Panc1 (cell line): ENCODE results near the gene SLC40A1. TPM values are rescaled to one million over a fixed set of nuclear protein-coding genes. Genes with fewer than 3 reads are reported as not detected.

Source experiments
- ATAC-seq: fragments of 200-7000 bp; cut with Tn5 transposase; 2 replicates; pipeline ENCODE4 v1.9.1; 2020; ENCODE audit warnings: mild to moderate bottlenecking, moderate library complexity
- BruUV-seq: library from RNA; stranded (reverse); fragments of 400-500 nt; replicated peaks from 2 replicates; lab custom pipeline; 2021; lab: Mats Ljungman, UMichigan
- CTCF ChIA-PET: fragments of 300-600 bp; sonication (Branson Sonifier 250); formaldehyde crosslinking; loops from one replicate; lab custom pipeline; 2022; ENCODE audit warnings: antibody characterized with exemption; lab: Charles Lee
- POLR2A ChIA-PET: fragments of 300-600 bp; sonication (Branson Sonifier 250); formaldehyde crosslinking; loops from one replicate; lab custom pipeline; 2022; ENCODE audit warnings: antibody characterized with exemption; lab: Charles Lee
- DNase-seq: peaks from one replicate; pipeline ENCODE4 v3.0.0-alpha.2; 2010; ENCODE audit warnings: low read depth, low spot score
- H3K27ac ChIP-seq: 2 replicates; pipeline ENCODE4 v1.5.1; 2011; ENCODE audit warnings: mild to moderate bottlenecking, low read length, inconsistent platforms
- H3K27me3 ChIP-seq: fragments of 200-500 bp; sonication (Bioruptor generic); 2 replicates; pipeline ENCODE4 v1.6.0; 2014; ENCODE audit warnings: low read length, inconsistent platforms; ENCODE audit not compliant: control insufficient read depth, insufficient read depth
- H3K36me3 ChIP-seq: fragments of 200-500 bp; sonication (Bioruptor generic); 2 replicates; pipeline ENCODE4 v1.5.1; 2014; ENCODE audit warnings: inconsistent platforms, mild to moderate bottlenecking, low read length, moderate library complexity; ENCODE audit not compliant: control insufficient read depth, insufficient read depth
- H3K4me1 ChIP-seq: 2 replicates; pipeline ENCODE4 v1.5.1; 2011; ENCODE audit warnings: inconsistent platforms, mild to moderate bottlenecking, low read length, moderate library complexity; ENCODE audit not compliant: control insufficient read depth, insufficient read depth
- H3K4me3 ChIP-seq, 2 experiments: 2 replicates each; pipeline ENCODE4 v1.5.1; 2011 to 2012; ENCODE audit warnings: low read depth in 2 of 2, low read length in 2 of 2, mild to moderate bottlenecking in 2 of 2, inconsistent platforms in 1 of 2, moderate library complexity in 1 of 2
- H3K9me3 ChIP-seq: fragments of 200-500 bp; sonication (Bioruptor generic); 2 replicates; pipeline ENCODE4 v1.5.1; 2014; ENCODE audit warnings: low read depth, mild to moderate bottlenecking, inconsistent platforms, low read length, moderate library complexity; ENCODE audit not compliant: control insufficient read depth, insufficient read depth
- CTCF ChIP-seq: fragments of 450-650 bp; IDR thresholded peaks from 2 replicates; pipeline ENCODE4 v1.5.1; 2017; ENCODE audit warnings: mild to moderate bottlenecking
- POLR2AphosphoS5 ChIP-seq: IDR thresholded peaks from 2 replicates; pipeline ENCODE4 v1.6.1; 2012; ENCODE audit warnings: mild to moderate bottlenecking, low read depth, low read length, moderate library complexity
- REST ChIP-seq, 2 experiments: IDR thresholded peaks; 2 replicates each; pipeline ENCODE4 v1.6.1; 2011 to 2012; ENCODE audit warnings: low read depth in 2 of 2, control low read depth in 1 of 2, low read length in 1 of 2, mild to moderate bottlenecking in 1 of 2, moderate library complexity in 1 of 2; ENCODE audit not compliant: insufficient read depth in 1 of 2
- SIN3A ChIP-seq: IDR thresholded peaks from 2 replicates; pipeline ENCODE4 v1.6.1; 2012; ENCODE audit warnings: low read depth, mild to moderate bottlenecking, low read length, moderate library complexity, borderline replicate concordance; ENCODE audit not compliant: insufficient read depth
- TCF7L2 ChIP-seq: IDR thresholded peaks from 2 replicates; pipeline ENCODE4 v1.6.1; 2011; ENCODE audit warnings: mild to moderate bottlenecking, low read depth, low read length, inconsistent platforms
- in situ Hi-C: cut with HindIII; loops from 2 replicates; pipeline ENCODE4 v1.10.0; 2016; ENCODE audit warnings: low sequenced_read_pairs, low pct_unique_long_range_greater_than_20kb
- intact Hi-C: fragments of 100-400 bp; cut with micrococcal nuclease; formaldehyde crosslinking; loops from one replicate; pipeline ENCODE4 v1.10.0; 2022; ENCODE audit not compliant: unreplicated experiment
- total RNA-seq: library from RNA; stranded (reverse); gene quantifications from one replicate; pipeline ENCODE4 v1.2.1, GENCODE V29; 2021; ENCODE audit not compliant: unreplicated experiment

SLC40A1 gene
- total RNA-seq, 1 experiment from 2014 or later, result 0.74 TPM

GRCh38 chr2:189527812-189528592 is 52.6 kb downstream of the SLC40A1 start:
- intact Hi-C loops, result no loop called here
- Histone ChIP-seq H3K4me3 (no peak overlapping the region), H3K4me1 (no peaks in the 10 kb centered on the region), H3K27ac (no peak overlapping the region), H3K36me3 (no peaks in the 10 kb centered on the region), H3K27me3 (no peaks in the 10 kb centered on the region), H3K9me3 (no peaks in the 10 kb centered on the region)
- ATAC-seq (no peak), DNase-seq (no peak)
- CTCF ChIA-PET, result no interaction called here
- BruUV-seq, result no TSS peak
- POLR2A ChIA-PET, result no interaction called here
- no peak for TF ChIP-seq POLR2AphosphoS5
- TF ChIP-seq REST (IDR thresholded peaks at IDR 0.05; ENCODE audit: insufficient read depth in 1 of 2, low read depth in 2 of 2, low read length in 1 of 2), result no peak
- TF ChIP-seq TCF7L2, result no peak
- TF ChIP-seq SIN3A, result no peak
- TF ChIP-seq CTCF, result no peak
- in situ Hi-C loops, result no loop called here

- H3K27me3 ChIP-seq, result no peaks in the 10 kb centered on the region
- CTCF ChIA-PET, result no interaction called here
- H3K36me3 ChIP-seq, result no peaks in the 10 kb centered on the region
- intact Hi-C loops (no loop called here), in situ Hi-C loops (no loop called here)
- BruUV-seq, result no TSS peak
- no peaks in the 10 kb centered on the region for H3K4me1 ChIP-seq
- ATAC-seq, result no peak
- H3K9me3 ChIP-seq, result no peaks in the 10 kb centered on the region
- H3K4me3 ChIP-seq, result no peak overlapping the region
- no peak for TF ChIP-seq SIN3A
- no peak for TF ChIP-seq CTCF
- no peak for TF ChIP-seq REST (IDR thresholded peaks at IDR 0.05; ENCODE audit: insufficient read depth in 1 of 2, low read depth in 2 of 2, low read length in 1 of 2)
- H3K27ac ChIP-seq, result no peak overlapping the region
- POLR2A ChIA-PET, result no interaction called here
- no peak for DNase-seq
Observed at GRCh38 chr2:189527041-189527750, 53.4 kb downstream of the SLC40A1 start.
